DOHH2 (cell line): ENCODE results near the gene MAP2K7.
"Not testable (repeated sequence)": the region's sequence is repeated elsewhere in the genome, so short reads cannot be mapped to it uniquely, and the experiment has no call there.

Experiments used
- H3F3A ChIP-seq: fragments of 200-600 bp; sonication (generic), shearing (Covaris generic); 2 replicates; pipeline ENCODE4 v1.6.0; 2016; ENCODE audit warnings: antibody characterized with exemption, mild to moderate bottlenecking; ENCODE audit not compliant: control insufficient read depth, insufficient read depth
- H3K27ac ChIP-seq: fragments of 200-600 bp; sonication (generic); 2 replicates; pipeline ENCODE4 v1.5.1; 2014; ENCODE audit warnings: low read depth, mild to moderate bottlenecking, low read length, moderate library complexity
- H3K27me3 ChIP-seq: fragments of 200-600 bp; sonication (generic); 2 replicates; pipeline ENCODE4 v1.6.1; 2014; ENCODE audit warnings: mild to moderate bottlenecking, low read length, mixed read lengths; ENCODE audit not compliant: control insufficient read depth
- H3K36me3 ChIP-seq: fragments of 200-600 bp; sonication (generic); 2 replicates; pipeline ENCODE4 v1.6.1; 2014; ENCODE audit warnings: mild to moderate bottlenecking, low read length, moderate library complexity, mixed read lengths; ENCODE audit not compliant: control insufficient read depth
- H3K4me1 ChIP-seq: fragments of 200-600 bp; sonication (generic); 2 replicates; pipeline ENCODE4 v1.6.1; 2014; ENCODE audit warnings: mild to moderate bottlenecking, low read length, mixed read lengths; ENCODE audit not compliant: control insufficient read depth
- H3K4me2 ChIP-seq: fragments of 200-600 bp; sonication (generic); 2 replicates; pipeline ENCODE4 v1.6.0; 2014; ENCODE audit warnings: mild to moderate bottlenecking, low read length, moderate library complexity
- H3K4me3 ChIP-seq: fragments of 200-600 bp; sonication (generic); 2 replicates; pipeline ENCODE4 v1.5.1; 2014; ENCODE audit warnings: mild to moderate bottlenecking, low read length, mixed read lengths
- H3K79me2 ChIP-seq: fragments of 200-600 bp; sonication (generic); 2 replicates; pipeline ENCODE4 v1.6.1; 2014; ENCODE audit warnings: mild to moderate bottlenecking, low read length, mixed read lengths; ENCODE audit not compliant: control insufficient read depth
- H3K9me2 ChIP-seq: fragments of 200-600 bp; sonication (generic); replicated peaks from 2 replicates; pipeline ENCODE4 v1.6.1; 2014; ENCODE audit warnings: mild to moderate bottlenecking, low read length, mixed read lengths; ENCODE audit not compliant: control insufficient read depth
- H3K9me3 ChIP-seq: fragments of 200-600 bp; sonication (generic); 2 replicates; pipeline ENCODE4 v1.6.1; 2014; ENCODE audit warnings: antibody characterized with exemption, low read length, mixed read lengths; ENCODE audit not compliant: control insufficient read depth, insufficient read depth
- H4K20me1 ChIP-seq: fragments of 200-600 bp; sonication (generic); 2 replicates; pipeline ENCODE4 v1.6.0; 2014; ENCODE audit warnings: low read depth, mild to moderate bottlenecking, antibody characterized with exemption, low read length, moderate library complexity; ENCODE audit not compliant: control insufficient read depth, insufficient read depth
- CTCF ChIP-seq: fragments of 200-600 bp; sonication (generic); IDR thresholded peaks from one replicate; pipeline ENCODE4 v1.5.1; 2014; ENCODE audit warnings: antibody characterized with exemption, mild to moderate bottlenecking, low read depth, low read length; ENCODE audit not compliant: poor library complexity, severe bottlenecking
- EZH2phosphoT487 ChIP-seq: fragments of 200-600 bp; sonication (generic); IDR thresholded peaks from 2 replicates; pipeline ENCODE4 v1.6.1; 2017; ENCODE audit warnings: borderline replicate concordance, mild to moderate bottlenecking, antibody characterized with exemption, low read length, moderate library complexity, mixed read lengths

Gene MAP2K7

GRCh38 chr19:7887408-7888144 is 16.1 kb upstream of the MAP2K7 start:
- no peak overlapping the region for H3K4me3 ChIP-seq
- H3K36me3 ChIP-seq, result no peaks in the 10 kb centered on the region
- H3K9me3 ChIP-seq, result no peaks in the 10 kb centered on the region
- H3K27me3 ChIP-seq, result peaks cover 13% of the 10 kb centered on the region
- H4K20me1 ChIP-seq, result no peaks in the 10 kb centered on the region
- no peaks in the 10 kb centered on the region for H3K4me1 ChIP-seq
- H3K4me2 ChIP-seq, result no peak overlapping the region
- H3K79me2 ChIP-seq, result no peaks in the 10 kb centered on the region
- TF ChIP-seq CTCF, result no peak
- no peak for TF ChIP-seq EZH2phosphoT487
- no peaks in the 10 kb centered on the region for H3K9me2 ChIP-seq
- H3K27ac ChIP-seq, result no peak overlapping the region
- H3F3A ChIP-seq, result no peaks in the 10 kb centered on the region

- peaks cover 13% of the 10 kb centered on the region for H3K27me3 ChIP-seq
- H3K9me2 ChIP-seq, result no peaks in the 10 kb centered on the region
- no peak within 1 kb of the TSS for H3K4me2 ChIP-seq
- TF ChIP-seq EZH2phosphoT487 (no peak), CTCF (no peak)
- no peaks in the 10 kb centered on the region for H4K20me1 ChIP-seq
- no peaks in the 10 kb centered on the region for H3K79me2 ChIP-seq
- no peaks in the 10 kb centered on the region for H3K36me3 ChIP-seq
- H3K4me3 ChIP-seq, result no peak within 1 kb of the TSS
- no peak within 1 kb of the TSS for H3K27ac ChIP-seq
- no peaks in the 10 kb centered on the region for H3F3A ChIP-seq
- no peaks in the 10 kb centered on the region for H3K9me3 ChIP-seq
- no peaks in the 10 kb centered on the region for H3K4me1 ChIP-seq
Measured at GRCh38 chr19:7888145-7888825, 15.4 kb upstream of the MAP2K7 start, which contains the start of gene LRRC8E. Gene LRRC8E (plus strand): TSS chr19:7888510. CDS start chr19:7895604, 7,094 bp downstream.

DNA sequence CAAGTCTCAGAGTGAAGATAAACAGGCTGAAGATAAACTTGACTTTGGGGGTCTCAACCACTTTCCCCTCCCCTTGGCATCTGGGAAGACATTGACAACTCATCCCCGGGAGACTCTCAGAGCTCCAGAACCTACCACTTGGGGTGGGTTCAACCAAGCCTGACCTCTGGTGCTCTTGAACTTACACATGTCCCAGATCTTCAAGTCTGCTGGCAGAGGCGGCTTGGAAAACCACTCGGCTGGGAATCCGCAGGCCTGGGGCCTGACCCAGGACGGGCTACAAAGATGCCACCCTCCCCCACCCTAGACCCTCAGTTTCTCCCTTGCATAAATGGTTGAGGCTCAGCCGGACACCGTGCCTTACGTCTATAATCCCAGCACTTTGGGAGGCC is 14.9 kb upstream of the MAP2K7 start:
- TF ChIP-seq CTCF (no peak), EZH2phosphoT487 (no peak)
- Histone ChIP-seq H3K4me2 (no peak overlapping the region), H3K4me1 (no peaks in the 10 kb centered on the region), H3K4me3 (no peak overlapping the region), H3K9me3 (no peaks in the 10 kb centered on the region), H3K36me3 (no peaks in the 10 kb centered on the region), H4K20me1 (no peaks in the 10 kb centered on the region), H3K79me2 (no peaks in the 10 kb centered on the region), H3K27me3 (peaks cover 13% of the 10 kb centered on the region), H3F3A (no peaks in the 10 kb centered on the region), H3K27ac (no peak overlapping the region), H3K9me2 (no peaks in the 10 kb centered on the region)

GRCh38 chr19:7893362-7894101 is 10.1 kb upstream of the MAP2K7 start:
- H3K36me3 ChIP-seq, H3K79me2 ChIP-seq, H3K9me3 ChIP-seq, H3K4me2 ChIP-seq, H3F3A ChIP-seq, H3K27me3 ChIP-seq, H3K9me2 ChIP-seq, H3K27ac ChIP-seq, H3K4me1 ChIP-seq, H3K4me3 ChIP-seq, H4K20me1 ChIP-seq: not testable (repeated sequence)
